Activated CD8-positive, alpha-beta memory T cell treated with anti-CD3 and anti-CD28 coated beads, Interleukin-2, amount 10 ng/mL, durations not matched to agents 7 days and 5 days (primary cell): Measurements from ENCODE around the gene MCCD1. TPM values are rescaled to one million over a fixed set of nuclear protein-coding genes. Genes with fewer than 3 reads are reported as not detected.

Source experiments
- total RNA-seq, 2 experiments: library from RNA; stranded (reverse); gene quantifications; one replicate each; pipeline ENCODE4 v1.2.3, GENCODE V29; 2021

Gene MCCD1
- total RNA-seq, 2 experiments from 2014 or later, result not detected

Other genes starting within 250 kb of the MCCD1 start
- 1,000 to 10,000 TPM; 4,786 to 5,045 TPM for gene HLA-B, start 171.8 kb upstream of the MCCD1 start, total RNA-seq
- gene MICA, start 125.4 kb upstream of the MCCD1 start, total RNA-seq, result 10 to 100 TPM; 15.6 to 24.7 TPM
- 10 to 100 TPM; 44.1 to 63.8 TPM for gene MICB, start 30.8 kb upstream of the MCCD1 start, total RNA-seq
- 100 to 1,000 TPM; 495 to 503 TPM for gene DDX39B, start 13.0 kb downstream of the MCCD1 start, total RNA-seq
- gene ATP6V1G2, start 17.6 kb downstream of the MCCD1 start, total RNA-seq, result 1 to 10 TPM; 1.0 to 3.8 TPM
- gene NFKBIL1, start 18.6 kb downstream of the MCCD1 start, total RNA-seq, result 10 to 100 TPM; 13.6 to 16.2 TPM
- 10 to 100 TPM; 21.8 to 70.0 TPM for gene LTA, start 43.3 kb downstream of the MCCD1 start, total RNA-seq
- 10 to 100 TPM; 58.8 to 65.1 TPM for gene TNF, start 46.6 kb downstream of the MCCD1 start, total RNA-seq
- gene LTB, start 53.5 kb downstream of the MCCD1 start, total RNA-seq, result 100 to 1,000 TPM; 608 to 839 TPM
- gene LST1, start 57.3 kb downstream of the MCCD1 start, total RNA-seq, result 100 to 1,000 TPM in 1 of 2 experiments, 10 to 100 TPM in 1; 71.6 to 109 TPM
- gene NCR3, start 64.0 kb downstream of the MCCD1 start, total RNA-seq, result 100 to 1,000 TPM; 137 to 152 TPM
- gene AIF1, start 86.3 kb downstream of the MCCD1 start, total RNA-seq, result 10 to 100 TPM; 47.4 to 63.4 TPM
- gene PRRC2A, start 91.8 kb downstream of the MCCD1 start, total RNA-seq, result 100 to 1,000 TPM; 265 to 286 TPM
- gene BAG6, start 123.7 kb downstream of the MCCD1 start, total RNA-seq, result 100 to 1,000 TPM; 243 to 245 TPM
- 1 to 10 TPM; 1.9 to 3.7 TPM for gene APOM, start 126.9 kb downstream of the MCCD1 start, total RNA-seq
- gene C6orf47, start 131.8 kb downstream of the MCCD1 start, total RNA-seq, result 10 to 100 TPM; 24.7 to 27.2 TPM
- gene GPANK1, start 136.0 kb downstream of the MCCD1 start, total RNA-seq, result 10 to 100 TPM; 34.9 to 41.6 TPM
- 100 to 1,000 TPM; 206 to 236 TPM for gene CSNK2B, start 137.1 kb downstream of the MCCD1 start, total RNA-seq
- gene LY6G5B, start 141.0 kb downstream of the MCCD1 start, total RNA-seq, result 10 to 100 TPM; 16.1 to 25.0 TPM
- gene LY6G5C, start 152.1 kb downstream of the MCCD1 start, total RNA-seq, result 1 to 10 TPM; 2.6 to 3.8 TPM
- gene ABHD16A, start 174.4 kb downstream of the MCCD1 start, total RNA-seq, result 10 to 100 TPM; 49.0 to 56.7 TPM
- gene LY6G6F, start 177.9 kb downstream of the MCCD1 start, total RNA-seq, result not detected
- gene LY6G6D, start 186.4 kb downstream of the MCCD1 start, total RNA-seq, result not detected
- not detected for gene LY6G6C, start 192.8 kb downstream of the MCCD1 start, total RNA-seq
- gene MPIG6B, start 194.4 kb downstream of the MCCD1 start, total RNA-seq, result under 1 TPM; 0.20 to 0.33 TPM
- 10 to 100 TPM; 13.6 to 23.4 TPM for gene DDAH2, start 200.3 kb downstream of the MCCD1 start, total RNA-seq
- 100 to 1,000 TPM; 544 to 561 TPM for gene CLIC1, start 207.6 kb downstream of the MCCD1 start, total RNA-seq
- 100 to 1,000 TPM in 1 of 2 experiments, 10 to 100 TPM in 1; 75.6 to 109 TPM for gene MSH5, start 211.0 kb downstream of the MCCD1 start, total RNA-seq
- gene SAPCD1, start 233.7 kb downstream of the MCCD1 start, total RNA-seq, result 10 to 100 TPM; 12.8 to 19.2 TPM
- 1 to 10 TPM; 5.7 to 6.4 TPM for gene VWA7, start 248.4 kb downstream of the MCCD1 start, total RNA-seq